CD14-positive monocyte (primary cell): ENCODE results near the gene FAXDC2. TPM values are rescaled to one million over a fixed set of nuclear protein-coding genes. Genes with fewer than 3 reads are reported as not detected.

ENCODE experiments used
- DNase-seq, 3 donors: peaks; one replicate each; pipeline ENCODE4 v3.0.0-alpha.2; 2011 to 2022
- H2AFZ ChIP-seq: 2 replicates; pipeline ENCODE4 v1.6.0; 2012; ENCODE audit warnings: mild to moderate bottlenecking, low read depth, low read length, inconsistent platforms; ENCODE audit not compliant: insufficient read depth, poor library complexity, severe bottlenecking
- H3K27ac ChIP-seq, 2 donors: 1 replicate in 1 of 2; 2 replicates in 1 of 2; pipeline ENCODE4 v1.5.1; 2012 to 2013; ENCODE audit warnings: low read length in 2 of 2, control low read depth in 1 of 2, inconsistent platforms in 1 of 2, low read depth in 1 of 2, mild to moderate bottlenecking in 1 of 2
- H3K27me3 ChIP-seq, 2 donors: one replicate each; pipeline versions ENCODE4 v1.6.0 to v1.6.1; 2011 to 2013; ENCODE audit warnings: low read length in 2 of 2; ENCODE audit not compliant: control insufficient read depth in 2 of 2, insufficient read depth in 2 of 2
- H3K36me3 ChIP-seq, 2 donors: replicated peaks in 1 of 2; 1 replicate in 1 of 2; 2 replicates in 1 of 2; pipeline versions ENCODE4 v1.5.1 to v1.6.1; 2012 to 2013; ENCODE audit warnings: low read length in 2 of 2, control low read depth in 1 of 2, inconsistent platforms in 1 of 2, mild to moderate bottlenecking in 1 of 2; ENCODE audit not compliant: insufficient read depth in 2 of 2, control insufficient read depth in 1 of 2
- H3K4me1 ChIP-seq, 2 donors: 1 replicate in 1 of 2; 2 replicates in 1 of 2; pipeline versions ENCODE4 v1.5.1 to v1.6.1; 2012 to 2013; ENCODE audit warnings: low read length in 2 of 2, control low read depth in 1 of 2, inconsistent platforms in 1 of 2, mild to moderate bottlenecking in 1 of 2, moderate library complexity in 1 of 2; ENCODE audit not compliant: insufficient read depth in 2 of 2, control insufficient read depth in 1 of 2
- H3K4me2 ChIP-seq: replicated peaks from 2 replicates; pipeline ENCODE3; 2012; ENCODE audit warnings: low read length, moderate library complexity, mild to moderate bottlenecking; ENCODE audit not compliant: poor library complexity, severe bottlenecking; ENCODE audit errors: extremely low read depth
- H3K4me3 ChIP-seq, 3 experiments: fragments of 200-600 bp in 1 of 3; sonication (generic) in 1 of 3; replicated peaks in 1 of 3; 1 replicate in 2 of 3; 2 replicates in 1 of 3; pipeline ENCODE4 v1.5.1; 2011 to 2013; ENCODE audit warnings: low read length in 3 of 3, mild to moderate bottlenecking in 3 of 3, control low read depth in 2 of 3, low read depth in 2 of 3, inconsistent platforms in 1 of 3, moderate library complexity in 1 of 3
- H3K79me2 ChIP-seq: 2 replicates; pipeline ENCODE4 v1.6.0; 2012; ENCODE audit warnings: mild to moderate bottlenecking, control low read depth, inconsistent platforms, low read length, moderate library complexity; ENCODE audit not compliant: insufficient read depth
- H3K9ac ChIP-seq: 2 replicates; pipeline ENCODE4 v1.6.0; 2017; ENCODE audit warnings: low read length, mild to moderate bottlenecking; ENCODE audit not compliant: insufficient read depth, poor library complexity, severe bottlenecking
- H3K9me3 ChIP-seq, 2 donors: replicated peaks in 1 of 2; 1 replicate in 1 of 2; 2 replicates in 1 of 2; pipeline versions ENCODE4 v1.5.1 to v1.6.1; 2012 to 2013; ENCODE audit warnings: low read length in 2 of 2, control low read depth in 1 of 2; ENCODE audit not compliant: control insufficient read depth in 1 of 2, insufficient read depth in 1 of 2
- H4K20me1 ChIP-seq: 2 replicates; pipeline ENCODE4 v1.6.0; 2012; ENCODE audit warnings: mild to moderate bottlenecking, low read length, control low read depth, moderate library complexity; ENCODE audit not compliant: insufficient read depth
- H3K27ac Mint-ChIP-seq, 7 donors: one replicate each; pipeline ENCODE4 v1.8.0; 2020; ENCODE audit warnings: mild to moderate bottlenecking in 7 of 7, mixed read lengths in 7 of 7, moderate library complexity in 6 of 7, inconsistent platforms in 2 of 7
- H3K27me3 Mint-ChIP-seq, 3 donors: one replicate each; pipeline ENCODE4 v1.8.0; 2021 to 2022; ENCODE audit warnings: low read depth in 3 of 3, mild to moderate bottlenecking in 3 of 3, mixed read lengths in 3 of 3, moderate library complexity in 3 of 3, inconsistent platforms in 1 of 3
- H3K36me3 Mint-ChIP-seq, 2 donors: one replicate each; pipeline ENCODE4 v1.8.0; 2020; ENCODE audit warnings: mixed read lengths in 2 of 2, inconsistent platforms in 1 of 2, mild to moderate bottlenecking in 1 of 2
- H3K4me1 Mint-ChIP-seq: one replicate; pipeline ENCODE4 v1.8.0; 2020; ENCODE audit warnings: mild to moderate bottlenecking, mixed read lengths
- H3K4me3 Mint-ChIP-seq, 2 donors: one replicate each; pipeline ENCODE4 v1.8.0; 2020; ENCODE audit warnings: mild to moderate bottlenecking in 2 of 2, mixed read lengths in 2 of 2, moderate library complexity in 1 of 2
- H3K9me3 Mint-ChIP-seq, 7 donors: one replicate each; pipeline ENCODE4 v1.8.0; 2020 to 2022; ENCODE audit warnings: mixed read lengths in 7 of 7, mild to moderate bottlenecking in 6 of 7, moderate library complexity in 6 of 7, inconsistent platforms in 2 of 7
- CTCF ChIP-seq: fragments of 200-600 bp; IDR thresholded peaks from one replicate; pipeline ENCODE4 v1.8.0; 2022; ENCODE audit warnings: antibody characterized with exemption, mild to moderate bottlenecking
- WGBS: methylation state at CpG from one replicate; pipeline ENCODE4 v1.1.5; 2013; ENCODE audit warnings: missing lambda C conversion rate; ENCODE audit not compliant: insufficient coverage; 5-methylcytosine and 5-hydroxymethylcytosine counted together
- intact Hi-C, 2 donors: fragments of 100-400 bp; cut with micrococcal nuclease; formaldehyde crosslinking; loops; one replicate each; pipeline versions ENCODE4 v1.15.0 to v1.15.1; 2023
- polyA plus RNA-seq, 3 donors: library from polyadenylated mRNA; depleted of rRNA in 1 of 3; unstranded in 2 of 3; stranded (reverse) in 1 of 3; fragments of 300-500 nt in 2 of 3; fragments of >200 nt in 1 of 3; fragmentation: Illumina TruSeq in 2 of 3; gene quantifications; 1 replicate in 2 of 3; 2 replicates in 1 of 3; pipeline ENCODE4 v1.2.3, GENCODE V29; 2012 to 2021

Gene FAXDC2
- polyA plus RNA-seq, 3 donors, result 0.30 to 1.4 (median 0.60) TPM

GRCh38 chr5:154816891-154817492, 33.4 kb downstream of the FAXDC2 start:
- Mint-ChIP-seq H3K36me3 (peaks cover 57 to 66% of the 10 kb centered on the region in 2 donors), H3K27me3 (no peaks in the 10 kb centered on the region), H3K4me3 (no peak overlapping the region), H3K27ac (peak overlapping the region in 2 of 7 donors; percentile 4 to 59), H3K4me1 (peaks cover 12% of the 10 kb centered on the region), H3K9me3 (no peaks in the 10 kb centered on the region)
- no peak overlapping the region for H3K4me2 ChIP-seq
- H3K9ac ChIP-seq, result no peak overlapping the region
- peaks cover 59 to 66% of the 10 kb centered on the region in 2 donors for H3K36me3 ChIP-seq
- no peak for TF ChIP-seq CTCF
- no peak overlapping the region for H3K4me3 ChIP-seq
- H2AFZ ChIP-seq, result no peak overlapping the region
- H3K4me1 ChIP-seq, result peaks cover 3 to 5% of the 10 kb centered on the region in 2 donors
- intact Hi-C loops, result no loop called here
- H3K27ac ChIP-seq, result no peak overlapping the region
- no peaks in the 10 kb centered on the region for H3K27me3 ChIP-seq
- no peaks in the 10 kb centered on the region for H3K9me3 ChIP-seq
- H3K79me2 ChIP-seq, result no peaks in the 10 kb centered on the region
- WGBS, result 80% methylated on average over 1 of the region's 5 CpGs
- H4K20me1 ChIP-seq, result peaks cover 24% of the 10 kb centered on the region
- no peak for DNase-seq

- H3K36me3 ChIP-seq, result peaks cover 68 to 78% of the 10 kb centered on the region in 2 donors
- Mint-ChIP-seq H3K9me3 (no peaks in the 10 kb centered on the region), H3K4me3 (no peak overlapping the region), H3K27me3 (no peaks in the 10 kb centered on the region), H3K4me1 (peaks cover 18% of the 10 kb centered on the region), H3K36me3 (peaks cover 64 to 77% of the 10 kb centered on the region in 2 donors), H3K27ac (peak overlapping the region in 3 of 7 donors; percentile 13 to 54 (median 47))
- H3K4me2 ChIP-seq, result no peak overlapping the region
- H3K9me3 ChIP-seq, result no peaks in the 10 kb centered on the region
- WGBS, result 95% methylated on average over 2 of the region's 5 CpGs
- H3K9ac ChIP-seq, result no peak overlapping the region
- no peaks in the 10 kb centered on the region for H3K27me3 ChIP-seq
- H4K20me1 ChIP-seq, result peaks cover 26% of the 10 kb centered on the region
- peaks cover 11 to 17% of the 10 kb centered on the region in 2 donors for H3K4me1 ChIP-seq
- no peak overlapping the region for H2AFZ ChIP-seq
- H3K27ac ChIP-seq, result no peak overlapping the region
- intact Hi-C loops, result no loop called here
- H3K79me2 ChIP-seq, result no peaks in the 10 kb centered on the region
- DNase-seq, result no peak
- no peak overlapping the region for H3K4me3 ChIP-seq
- TF ChIP-seq CTCF, result no peak
Observed at GRCh38 chr5:154815684-154816247, 34.6 kb downstream of the FAXDC2 start.
